GM23338 (cell line): ENCODE results near the gene SLC9A4. TPM values are rescaled to one million over a fixed set of nuclear protein-coding genes. Genes with fewer than 3 reads are reported as not detected.

Experiments used
- ATAC-seq: fragments of 200-7000 bp; cut with Tn5 transposase; 3 replicates; pipeline ENCODE4 v1.9.1; 2020
- DNase-seq: peaks from one replicate; pipeline ENCODE4 v3.0.0-alpha.2; 2015; ENCODE audit warnings: low spot score
- H2AFZ ChIP-seq: fragments of 200-600 bp; sonication (generic); 2 replicates; pipeline ENCODE4 v1.8.0; 2016; ENCODE audit warnings: antibody characterized with exemption, mild to moderate bottlenecking, moderate library complexity
- H3F3A ChIP-seq: fragments of 200-600 bp; sonication (generic); replicated peaks from 2 replicates; pipeline ENCODE4 v1.8.0; 2017; ENCODE audit warnings: antibody characterized with exemption, mixed run types, low read depth
- H3K27ac ChIP-seq: fragments of 200-600 bp; sonication (generic); 2 replicates; pipeline ENCODE4 v1.6.1; 2016; ENCODE audit warnings: low read depth
- H3K27me3 ChIP-seq: fragments of 200-600 bp; sonication (generic); 2 replicates; pipeline ENCODE4 v1.8.0; 2016; ENCODE audit warnings: mild to moderate bottlenecking, mixed run types, moderate library complexity; ENCODE audit not compliant: insufficient read depth
- H3K36me3 ChIP-seq: fragments of 200-600 bp; sonication (generic); 2 replicates; pipeline ENCODE4 v1.8.0; 2016; ENCODE audit warnings: mild to moderate bottlenecking; ENCODE audit not compliant: insufficient read depth
- H3K4me1 ChIP-seq: fragments of 200-600 bp; sonication (generic); 2 replicates; pipeline ENCODE4 v1.8.0; 2016; ENCODE audit warnings: mild to moderate bottlenecking, moderate library complexity; ENCODE audit not compliant: insufficient read depth
- H3K4me2 ChIP-seq: fragments of 200-600 bp; sonication (generic); 2 replicates; pipeline ENCODE4 v1.7.1; 2017; ENCODE audit warnings: mixed run types
- H3K4me3 ChIP-seq: fragments of 200-600 bp; sonication (generic); 2 replicates; pipeline ENCODE4 v1.6.1; 2016; ENCODE audit warnings: mixed run types
- H3K79me2 ChIP-seq: fragments of 200-600 bp; sonication (generic); replicated peaks from 2 replicates; pipeline ENCODE4 v1.8.0; 2017; ENCODE audit warnings: mild to moderate bottlenecking; ENCODE audit not compliant: insufficient read depth
- H3K9me2 ChIP-seq: fragments of 200-600 bp; sonication (generic); 2 replicates; pipeline ENCODE4 v1.8.0; 2017; ENCODE audit not compliant: insufficient read depth
- H4K20me1 ChIP-seq: fragments of 200-600 bp; sonication (generic); replicated peaks from 2 replicates; pipeline ENCODE4 v1.8.0; 2017; ENCODE audit warnings: mild to moderate bottlenecking; ENCODE audit not compliant: insufficient read depth
- H3K27ac Mint-ChIP-seq: 2 replicates; pipeline ENCODE4 v1.8.0; 2020; ENCODE audit warnings: inconsistent platforms, mild to moderate bottlenecking, moderate library complexity, mixed read lengths
- H3K27me3 Mint-ChIP-seq: 3 replicates; pipeline ENCODE4 v1.8.0; 2022; ENCODE audit warnings: low read depth, mild to moderate bottlenecking, moderate library complexity, mixed read lengths, inconsistent platforms; ENCODE audit not compliant: insufficient read depth, poor library complexity
- H3K36me3 Mint-ChIP-seq: 3 replicates; pipeline ENCODE4 v1.8.0; 2021; ENCODE audit warnings: low read depth, mild to moderate bottlenecking, inconsistent platforms, moderate library complexity, mixed read lengths
- H3K4me1 Mint-ChIP-seq: 3 replicates; pipeline ENCODE4 v1.8.0; 2020; ENCODE audit warnings: mild to moderate bottlenecking, inconsistent platforms, mixed read lengths
- H3K4me3 Mint-ChIP-seq: 3 replicates; pipeline ENCODE4 v1.8.0; 2021; ENCODE audit warnings: moderate library complexity, mild to moderate bottlenecking, inconsistent platforms, mixed read lengths
- H3K9me3 Mint-ChIP-seq: 3 replicates; pipeline ENCODE4 v1.8.0; 2020; ENCODE audit warnings: moderate library complexity, mild to moderate bottlenecking, inconsistent platforms, mixed read lengths
- CREB1 ChIP-seq: fragments of 250-450 bp; sonication (Bioruptor Pico); IDR thresholded peaks from 2 replicates; pipeline ENCODE4 v1.5.0; 2020; ENCODE audit warnings: low read depth, mild to moderate bottlenecking, moderate library complexity
- CTCF ChIP-seq, 2 experiments: fragments of 200-600 bp in 1 of 2; sonication (generic) in 1 of 2; conservative IDR thresholded peaks; 2 replicates each; pipeline versions ENCODE4 v1.5.1 to v1.6.1; 2016 to 2017; ENCODE audit warnings: antibody characterized with exemption in 2 of 2, low read depth in 2 of 2, mild to moderate bottlenecking in 2 of 2, moderate library complexity in 1 of 2
- EZH2 ChIP-seq: fragments of 200-600 bp; sonication (generic); IDR thresholded peaks from one replicate; pipeline ENCODE4 v1.8.0; 2017; ENCODE audit warnings: antibody characterized with exemption, mild to moderate bottlenecking, low read depth; ENCODE audit not compliant: unreplicated experiment
- EZH2phosphoT487 ChIP-seq: fragments of 200-600 bp; sonication (generic); IDR thresholded peaks from one replicate; pipeline ENCODE4 v1.8.1; 2018; ENCODE audit warnings: antibody characterized with exemption; ENCODE audit not compliant: unreplicated experiment
- JUNB ChIP-seq: IDR thresholded peaks from one replicate; pipeline ENCODE4 v1.6.1; 2016; ENCODE audit warnings: antibody characterized with exemption; ENCODE audit not compliant: unreplicated experiment
- NANOG ChIP-seq: IDR thresholded peaks from 2 replicates; pipeline ENCODE4 v1.6.1; 2016; ENCODE audit warnings: antibody characterized with exemption, borderline replicate concordance
- POLR2AphosphoS5 ChIP-seq: IDR thresholded peaks from 2 replicates; pipeline ENCODE4 v1.6.1; 2016; ENCODE audit warnings: antibody characterized with exemption, low read depth
- STAT1 ChIP-seq: IDR thresholded peaks from one replicate; pipeline ENCODE4 v1.6.1; 2016; ENCODE audit warnings: antibody characterized with exemption; ENCODE audit not compliant: unreplicated experiment
- ZNF114 ChIP-seq: fragments of 250-450 bp; sonication (Bioruptor Pico); IDR thresholded peaks from 2 replicates; pipeline ENCODE4 v1.5.0; 2020; ENCODE audit warnings: mild to moderate bottlenecking, moderate library complexity
- ZNF331 ChIP-seq: fragments of 250-450 bp; sonication (Bioruptor Pico); IDR thresholded peaks from 2 replicates; pipeline ENCODE4 v1.5.0; 2020; ENCODE audit warnings: low read depth, mild to moderate bottlenecking, moderate library complexity
- polyA plus RNA-seq: library from polyadenylated mRNA; unstranded; fragments of >200 nt; fragmentation: Nextera tagmentation; extraction: Ambion mirVana; gene quantifications from 2 replicates; pipeline ENCODE4 v1.2.1, GENCODE V29; 2016
- total RNA-seq: library from RNA; depleted of rRNA; stranded (reverse); fragments of >200 nt; shearing (Covaris generic); gene quantifications from 2 replicates; pipeline ENCODE4 v1.2.3, GENCODE V29; 2014
- TF ChIP-seq, protein P1 (sequence below): IDR thresholded peaks from one replicate; pipeline ENCODE4 v1.6.1; 2018; ENCODE audit warnings: antibody characterized with exemption; ENCODE audit not compliant: unreplicated experiment
- TF ChIP-seq, protein P2 (sequence below): IDR thresholded peaks from 2 replicates; pipeline ENCODE4 v1.6.1; 2016; ENCODE audit warnings: antibody characterized with exemption
- TF ChIP-seq, protein P3 (sequence below): fragments of 250-450 bp; sonication (Bioruptor Pico); IDR thresholded peaks from 2 replicates; pipeline ENCODE4 v1.5.0; 2020; ENCODE audit warnings: mild to moderate bottlenecking, moderate library complexity

SLC9A4 gene
- total and polyA plus RNA-seq, 2 experiments from 2014 or later: not detected

DNA sequence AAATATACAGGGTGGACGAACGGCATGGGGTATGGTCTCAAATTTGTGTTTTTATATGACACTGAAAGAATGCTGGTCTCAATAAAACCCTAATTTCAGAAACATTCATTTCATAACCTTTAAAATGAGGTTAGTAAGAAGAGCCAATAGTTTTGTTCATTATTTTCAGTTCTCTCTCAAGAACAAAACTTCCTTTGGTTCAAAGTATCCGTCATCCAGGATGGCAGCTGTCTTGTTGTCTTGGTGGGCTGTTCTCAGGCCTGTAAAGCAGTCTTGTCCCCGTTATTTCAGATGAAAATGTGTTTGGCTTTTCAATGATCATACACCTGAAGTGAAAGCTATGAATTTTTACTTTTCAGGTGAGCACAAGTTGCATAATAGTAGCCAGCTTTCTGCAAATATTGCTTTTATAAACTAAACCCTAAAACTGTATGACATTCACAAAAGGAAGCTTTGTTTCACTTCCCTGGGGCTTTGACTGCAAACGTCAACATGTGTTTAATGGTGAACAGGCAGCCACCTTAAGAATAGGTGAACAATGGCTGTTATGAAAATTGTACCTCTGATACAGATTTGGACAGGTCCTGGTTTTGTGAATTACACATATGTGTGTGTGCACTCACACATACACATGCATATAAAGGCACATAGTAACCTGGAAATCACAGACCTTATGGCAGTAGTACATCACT lies 47.4 kb upstream of the SLC9A4 start:
- no peak overlapping the region for H3K4me2 ChIP-seq
- no peak overlapping the region for H3K4me3 ChIP-seq
- H4K20me1 ChIP-seq: no peaks in the 10 kb centered on the region
- 0 out of 2 replicates have a peak, but pooled peaks cover 6% of the 10 kb centered on the region for H3K9me2 ChIP-seq
- no peak for ATAC-seq
- H3K4me1 ChIP-seq: no peaks in the 10 kb centered on the region
- H3K27ac Mint-ChIP-seq: no peak overlapping the region
- no peak overlapping the region for H3K4me3 Mint-ChIP-seq
- H3K79me2 ChIP-seq: no peaks in the 10 kb centered on the region
- no peaks in the 10 kb centered on the region for H3K27me3 ChIP-seq
- no peak for TF ChIP-seq ZNF114
- no peak for TF ChIP-seq EZH2phosphoT487
- no peak for TF ChIP-seq ZNF331 (CRISPR knock-in tag)
- no peak for TF ChIP-seq CTCF (conservative IDR thresholded peaks at IDR 0.05; ENCODE audit: low read depth in 2 of 2)
- TF ChIP-seq, protein P1, sequence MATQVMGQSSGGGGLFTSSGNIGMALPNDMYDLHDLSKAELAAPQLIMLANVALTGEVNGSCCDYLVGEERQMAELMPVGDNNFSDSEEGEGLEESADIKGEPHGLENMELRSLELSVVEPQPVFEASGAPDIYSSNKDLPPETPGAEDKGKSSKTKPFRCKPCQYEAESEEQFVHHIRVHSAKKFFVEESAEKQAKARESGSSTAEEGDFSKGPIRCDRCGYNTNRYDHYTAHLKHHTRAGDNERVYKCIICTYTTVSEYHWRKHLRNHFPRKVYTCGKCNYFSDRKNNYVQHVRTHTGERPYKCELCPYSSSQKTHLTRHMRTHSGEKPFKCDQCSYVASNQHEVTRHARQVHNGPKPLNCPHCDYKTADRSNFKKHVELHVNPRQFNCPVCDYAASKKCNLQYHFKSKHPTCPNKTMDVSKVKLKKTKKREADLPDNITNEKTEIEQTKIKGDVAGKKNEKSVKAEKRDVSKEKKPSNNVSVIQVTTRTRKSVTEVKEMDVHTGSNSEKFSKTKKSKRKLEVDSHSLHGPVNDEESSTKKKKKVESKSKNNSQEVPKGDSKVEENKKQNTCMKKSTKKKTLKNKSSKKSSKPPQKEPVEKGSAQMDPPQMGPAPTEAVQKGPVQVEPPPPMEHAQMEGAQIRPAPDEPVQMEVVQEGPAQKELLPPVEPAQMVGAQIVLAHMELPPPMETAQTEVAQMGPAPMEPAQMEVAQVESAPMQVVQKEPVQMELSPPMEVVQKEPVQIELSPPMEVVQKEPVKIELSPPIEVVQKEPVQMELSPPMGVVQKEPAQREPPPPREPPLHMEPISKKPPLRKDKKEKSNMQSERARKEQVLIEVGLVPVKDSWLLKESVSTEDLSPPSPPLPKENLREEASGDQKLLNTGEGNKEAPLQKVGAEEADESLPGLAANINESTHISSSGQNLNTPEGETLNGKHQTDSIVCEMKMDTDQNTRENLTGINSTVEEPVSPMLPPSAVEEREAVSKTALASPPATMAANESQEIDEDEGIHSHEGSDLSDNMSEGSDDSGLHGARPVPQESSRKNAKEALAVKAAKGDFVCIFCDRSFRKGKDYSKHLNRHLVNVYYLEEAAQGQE: no peak
- no peak for TF ChIP-seq CREB1 (CRISPR knock-in tag)
- no peak for TF ChIP-seq NANOG
- TF ChIP-seq STAT1: no peak
- no peak for TF ChIP-seq POLR2AphosphoS5
- TF ChIP-seq, protein P2, sequence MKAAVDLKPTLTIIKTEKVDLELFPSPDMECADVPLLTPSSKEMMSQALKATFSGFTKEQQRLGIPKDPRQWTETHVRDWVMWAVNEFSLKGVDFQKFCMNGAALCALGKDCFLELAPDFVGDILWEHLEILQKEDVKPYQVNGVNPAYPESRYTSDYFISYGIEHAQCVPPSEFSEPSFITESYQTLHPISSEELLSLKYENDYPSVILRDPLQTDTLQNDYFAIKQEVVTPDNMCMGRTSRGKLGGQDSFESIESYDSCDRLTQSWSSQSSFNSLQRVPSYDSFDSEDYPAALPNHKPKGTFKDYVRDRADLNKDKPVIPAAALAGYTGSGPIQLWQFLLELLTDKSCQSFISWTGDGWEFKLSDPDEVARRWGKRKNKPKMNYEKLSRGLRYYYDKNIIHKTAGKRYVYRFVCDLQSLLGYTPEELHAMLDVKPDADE: no peak
- TF ChIP-seq JUNB: no peak
- no peak for TF ChIP-seq EZH2
- TF ChIP-seq, protein P3, sequence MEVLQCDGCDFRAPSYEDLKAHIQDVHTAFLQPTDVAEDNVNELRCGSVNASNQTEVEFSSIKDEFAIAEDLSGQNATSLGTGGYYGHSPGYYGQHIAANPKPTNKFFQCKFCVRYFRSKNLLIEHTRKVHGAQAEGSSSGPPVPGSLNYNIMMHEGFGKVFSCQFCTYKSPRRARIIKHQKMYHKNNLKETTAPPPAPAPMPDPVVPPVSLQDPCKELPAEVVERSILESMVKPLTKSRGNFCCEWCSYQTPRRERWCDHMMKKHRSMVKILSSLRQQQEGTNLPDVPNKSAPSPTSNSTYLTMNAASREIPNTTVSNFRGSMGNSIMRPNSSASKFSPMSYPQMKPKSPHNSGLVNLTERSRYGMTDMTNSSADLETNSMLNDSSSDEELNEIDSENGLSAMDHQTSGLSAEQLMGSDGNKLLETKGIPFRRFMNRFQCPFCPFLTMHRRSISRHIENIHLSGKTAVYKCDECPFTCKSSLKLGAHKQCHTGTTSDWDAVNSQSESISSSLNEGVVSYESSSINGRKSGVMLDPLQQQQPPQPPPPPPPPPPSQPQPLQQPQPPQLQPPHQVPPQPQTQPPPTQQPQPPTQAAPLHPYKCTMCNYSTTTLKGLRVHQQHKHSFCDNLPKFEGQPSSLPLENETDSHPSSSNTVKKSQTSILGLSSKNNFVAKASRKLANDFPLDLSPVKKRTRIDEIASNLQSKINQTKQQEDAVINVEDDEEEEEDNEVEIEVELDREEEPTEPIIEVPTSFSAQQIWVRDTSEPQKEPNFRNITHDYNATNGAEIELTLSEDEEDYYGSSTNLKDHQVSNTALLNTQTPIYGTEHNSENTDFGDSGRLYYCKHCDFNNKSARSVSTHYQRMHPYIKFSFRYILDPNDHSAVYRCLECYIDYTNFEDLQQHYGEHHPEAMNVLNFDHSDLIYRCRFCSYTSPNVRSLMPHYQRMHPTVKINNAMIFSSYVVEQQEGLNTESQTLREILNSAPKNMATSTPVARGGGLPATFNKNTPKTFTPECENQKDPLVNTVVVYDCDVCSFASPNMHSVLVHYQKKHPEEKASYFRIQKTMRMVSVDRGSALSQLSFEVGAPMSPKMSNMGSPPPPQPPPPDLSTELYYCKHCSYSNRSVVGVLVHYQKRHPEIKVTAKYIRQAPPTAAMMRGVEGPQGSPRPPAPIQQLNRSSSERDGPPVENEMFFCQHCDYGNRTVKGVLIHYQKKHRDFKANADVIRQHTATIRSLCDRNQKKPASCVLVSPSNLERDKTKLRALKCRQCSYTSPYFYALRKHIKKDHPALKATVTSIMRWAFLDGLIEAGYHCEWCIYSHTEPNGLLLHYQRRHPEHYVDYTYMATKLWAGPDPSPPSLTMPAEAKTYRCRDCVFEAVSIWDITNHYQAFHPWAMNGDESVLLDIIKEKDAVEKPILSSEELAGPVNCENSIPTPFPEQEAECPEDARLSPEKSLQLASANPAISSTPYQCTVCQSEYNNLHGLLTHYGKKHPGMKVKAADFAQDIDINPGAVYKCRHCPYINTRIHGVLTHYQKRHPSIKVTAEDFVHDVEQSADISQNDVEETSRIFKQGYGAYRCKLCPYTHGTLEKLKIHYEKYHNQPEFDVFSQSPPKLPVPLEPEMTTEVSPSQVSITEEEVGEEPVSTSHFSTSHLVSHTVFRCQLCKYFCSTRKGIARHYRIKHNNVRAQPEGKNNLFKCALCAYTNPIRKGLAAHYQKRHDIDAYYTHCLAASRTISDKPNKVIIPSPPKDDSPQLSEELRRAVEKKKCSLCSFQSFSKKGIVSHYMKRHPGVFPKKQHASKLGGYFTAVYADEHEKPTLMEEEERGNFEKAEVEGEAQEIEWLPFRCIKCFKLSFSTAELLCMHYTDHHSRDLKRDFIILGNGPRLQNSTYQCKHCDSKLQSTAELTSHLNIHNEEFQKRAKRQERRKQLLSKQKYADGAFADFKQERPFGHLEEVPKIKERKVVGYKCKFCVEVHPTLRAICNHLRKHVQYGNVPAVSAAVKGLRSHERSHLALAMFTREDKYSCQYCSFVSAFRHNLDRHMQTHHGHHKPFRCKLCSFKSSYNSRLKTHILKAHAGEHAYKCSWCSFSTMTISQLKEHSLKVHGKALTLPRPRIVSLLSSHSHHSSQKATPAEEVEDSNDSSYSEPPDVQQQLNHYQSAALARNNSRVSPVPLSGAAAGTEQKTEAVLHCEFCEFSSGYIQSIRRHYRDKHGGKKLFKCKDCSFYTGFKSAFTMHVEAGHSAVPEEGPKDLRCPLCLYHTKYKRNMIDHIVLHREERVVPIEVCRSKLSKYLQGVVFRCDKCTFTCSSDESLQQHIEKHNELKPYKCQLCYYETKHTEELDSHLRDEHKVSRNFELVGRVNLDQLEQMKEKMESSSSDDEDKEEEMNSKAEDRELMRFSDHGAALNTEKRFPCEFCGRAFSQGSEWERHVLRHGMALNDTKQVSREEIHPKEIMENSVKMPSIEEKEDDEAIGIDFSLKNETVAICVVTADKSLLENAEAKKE (CRISPR knock-in tag): no peak
- H3F3A ChIP-seq: no peaks in the 10 kb centered on the region
- no peaks in the 10 kb centered on the region for H3K36me3 ChIP-seq
- no peak for DNase-seq
- no peak overlapping the region for H2AFZ ChIP-seq
- no peaks in the 10 kb centered on the region for H3K36me3 Mint-ChIP-seq
- no peaks in the 10 kb centered on the region for H3K27me3 Mint-ChIP-seq
- H3K9me3 Mint-ChIP-seq: no peaks in the 10 kb centered on the region
- no peak overlapping the region for H3K27ac ChIP-seq
- no peaks in the 10 kb centered on the region for H3K4me1 Mint-ChIP-seq
